ENCODE measurements around the gene LPP.

GRCh38 chr3:188148318-188148717, 5.6 kb upstream of the LPP start:
- TF ChIP-seq MLLT1 (IDR thresholded peaks at IDR 0.05) (no peak), MXI1 (IDR thresholded peaks at IDR 0.05; ENCODE audit: low read depth, low read length) (no peak), IRF1 (CRISPR knock-in tag; IDR thresholded peaks at IDR 0.05; ENCODE audit: borderline replicate concordance) (no peak), CHD2 (IDR thresholded peaks at IDR 0.05; ENCODE audit: low read depth, low read length) (no peak), GABPA (tag; conservative IDR thresholded peaks at IDR 0.05; ENCODE audit: low read depth) (no peak), EZH2 (IDR thresholded peaks at IDR 0.05; ENCODE audit: borderline replicate concordance, low read depth, low read length) (no peak), POLR2AphosphoS5 (IDR thresholded peaks at IDR 0.05; ENCODE audit: control insufficient read depth, insufficient read depth, low read depth, low read length) (no peak), BRCA1 (IDR thresholded peaks at IDR 0.05) (no peak), BRCA1 (CRISPR knock-in tag; IDR thresholded peaks at IDR 0.05) (no peak)

Data from K562 (cell line).